Left lobe of liver (tissue), 2 donors: ENCODE results near the gene SEMA3C. TPM values are rescaled to one million over a fixed set of nuclear protein-coding genes. Genes with fewer than 3 reads are reported as not detected.
A peak's percentile ranks its signal among the peaks of the same experiment; 100 is the strongest.

Experiments
- ATAC-seq: fragments of 200-7000 bp; cut with Tn5 transposase; one replicate; pipeline ENCODE4 v1.9.1; 2020; ENCODE audit warnings: mild to moderate bottlenecking, moderate library complexity
- DNase-seq: peaks from one replicate; pipeline ENCODE4 v3.0.0-alpha.2; 2020; ENCODE audit warnings: low spot score
- total RNA-seq: library from RNA; stranded (reverse); gene quantifications from one replicate; pipeline ENCODE4 v1.2.1, GENCODE V29; 2021
- donor health status: DM: no; HTN: no; CAD: no; lungs with moderate emphysema.
- donor health status: DM: no; HTN: yes; CAD: no.

Gene SEMA3C
- total RNA-seq, 1 donor from 2014 or later = 0.86 TPM

GRCh38 chr7:80829527-80829926 is 89.3 kb downstream of the SEMA3C start:
- no peak for DNase-seq
- no peak for ATAC-seq

GRCh38 chr7:80827239-80827633 is 91.6 kb downstream of the SEMA3C start:
- peak; percentile 48 for ATAC-seq
- DNase-seq = no peak

GRCh38 chr7:80826520-80827238 is 92.2 kb downstream of the SEMA3C start:
- DNase-seq = no peak
- ATAC-seq = no peak

GRCh38 chr7:80825499-80825898 is 93.4 kb downstream of the SEMA3C start:
- no peak for ATAC-seq

GRCh38 chr7:80824253-80824652 is 94.6 kb downstream of the SEMA3C start:
- no peak for ATAC-seq
- no peak for DNase-seq

More at GRCh38 chr7:80825499-80825898, 93.4 kb downstream of the SEMA3C start:
- no peak for DNase-seq

GRCh38 chr7:80823057-80823456 is 95.8 kb downstream of the SEMA3C start:
- DNase-seq = no peak
- no peak for ATAC-seq

GRCh38 chr7:80821771-80822319 is 97.0 kb downstream of the SEMA3C start:
- no peak for ATAC-seq
- no peak for DNase-seq

- DNase-seq (no peak), ATAC-seq (no peak)
Observed at GRCh38 chr7:80819503-80819902, 99.3 kb downstream of the SEMA3C start.

GRCh38 chr7:80818181-80818580 is 100.7 kb downstream of the SEMA3C start:
- ATAC-seq (no peak), DNase-seq (no peak)

- no peak for DNase-seq
- no peak for ATAC-seq
Observed at GRCh38 chr7:80816806-80817205, 102.0 kb downstream of the SEMA3C start.

- ATAC-seq (no peak), DNase-seq (no peak)
Observed at GRCh38 chr7:80815733-80816132, 103.1 kb downstream of the SEMA3C start.

- DNase-seq (no peak), ATAC-seq (no peak)
Observed at GRCh38 chr7:80809545-80809944, 109.3 kb downstream of the SEMA3C start.

- no peak for DNase-seq
- no peak for ATAC-seq
Observed at GRCh38 chr7:80807166-80807900, 111.5 kb downstream of the SEMA3C start.

- DNase-seq (no peak), ATAC-seq (no peak)
Observed at GRCh38 chr7:80806663-80807062, 112.2 kb downstream of the SEMA3C start.

- no peak for DNase-seq
- no peak for ATAC-seq
Observed at GRCh38 chr7:80804589-80804988, 114.3 kb downstream of the SEMA3C start.

- ATAC-seq (no peak), DNase-seq (no peak)
Observed at GRCh38 chr7:80802527-80802926, 116.3 kb downstream of the SEMA3C start.

- DNase-seq = no peak
- no peak for ATAC-seq
Observed at GRCh38 chr7:80794631-80795573, 123.9 kb downstream of the SEMA3C start.

GRCh38 chr7:80791509-80791929 is 127.3 kb downstream of the SEMA3C start:
- ATAC-seq (no peak), DNase-seq (no peak)

- no peak for ATAC-seq
- no peak for DNase-seq
Observed at GRCh38 chr7:80790877-80791276, 128.0 kb downstream of the SEMA3C start.

- ATAC-seq (no peak), DNase-seq (no peak)
Observed at GRCh38 chr7:80787721-80788120, 131.1 kb downstream of the SEMA3C start.

GRCh38 chr7:80785961-80786536 is 132.8 kb downstream of the SEMA3C start:
- no peak for ATAC-seq
- DNase-seq = no peak
